SK-N-SH treated with all-trans-retinoic acid at 6 μM for 48 hours (cell line): ENCODE results near the gene EPN2.

Experiments
- ATAC-seq: fragments of 200-7000 bp; cut with Tn5 transposase; 3 replicates; pipeline ENCODE4 v1.9.1; 2020; ENCODE audit warnings: mild to moderate bottlenecking, moderate library complexity
- BACH2 ChIP-seq: fragments of 250-450 bp; sonication (Bioruptor Pico); IDR thresholded peaks from 2 replicates; pipeline ENCODE4 v1.9.0; 2021; ENCODE audit warnings: mild to moderate bottlenecking, borderline replicate concordance
- CREB5 ChIP-seq: fragments of 250-450 bp; sonication (Bioruptor Pico); IDR thresholded peaks from 2 replicates; pipeline ENCODE4 v1.5.1; 2020; ENCODE audit warnings: low read depth, mild to moderate bottlenecking, moderate library complexity
- CSRNP3 ChIP-seq: fragments of 250-450 bp; sonication (Bioruptor Pico); IDR thresholded peaks from 2 replicates; pipeline ENCODE4 v1.5.1; 2021; ENCODE audit warnings: mild to moderate bottlenecking, moderate library complexity
- GLIS3 ChIP-seq: fragments of 250-450 bp; sonication (Bioruptor Pico); IDR thresholded peaks from 2 replicates; pipeline ENCODE4 v1.5.0; 2020; ENCODE audit warnings: mild to moderate bottlenecking, moderate library complexity
- ISL1 ChIP-seq: fragments of 250-450 bp; sonication (Bioruptor Pico); IDR thresholded peaks from 2 replicates; pipeline ENCODE4 v2.1.2; 2022; ENCODE audit warnings: mild to moderate bottlenecking, moderate library complexity
- OSR1 ChIP-seq: fragments of 250-450 bp; sonication (Bioruptor Pico); IDR thresholded peaks from 2 replicates; pipeline ENCODE4 v1.8.0; 2022; ENCODE audit warnings: moderate library complexity, mild to moderate bottlenecking, inconsistent platforms
- PATZ1 ChIP-seq: fragments of 250-450 bp; sonication (Bioruptor Pico); IDR thresholded peaks from 2 replicates; pipeline ENCODE4 v1.8.0; 2020; ENCODE audit warnings: mild to moderate bottlenecking, moderate library complexity, borderline replicate concordance
- POU6F1 ChIP-seq: fragments of 250-450 bp; sonication (Bioruptor Pico); IDR thresholded peaks from 2 replicates; pipeline ENCODE4 v1.8.0; 2021; ENCODE audit warnings: low read depth, mild to moderate bottlenecking, moderate library complexity, borderline replicate concordance
- PPARA ChIP-seq: fragments of 250-450 bp; sonication (Bioruptor Pico); IDR thresholded peaks from 2 replicates; pipeline ENCODE4 v1.5.0; 2020; ENCODE audit warnings: mild to moderate bottlenecking, borderline replicate concordance
- RARB ChIP-seq: fragments of 250-450 bp; sonication (Bioruptor Pico); IDR thresholded peaks from 2 replicates; pipeline ENCODE4 v1.8.0; 2021; ENCODE audit warnings: mild to moderate bottlenecking, moderate library complexity
- SNAI2 ChIP-seq: fragments of 250-450 bp; sonication (Bioruptor Pico); IDR thresholded peaks from 2 replicates; pipeline ENCODE4 v1.5.0; 2020; ENCODE audit warnings: mild to moderate bottlenecking, moderate library complexity
- TSHZ2 ChIP-seq: fragments of 250-450 bp; sonication (Bioruptor Pico); IDR thresholded peaks from 2 replicates; pipeline ENCODE4 v1.5.0; 2020; ENCODE audit warnings: mild to moderate bottlenecking, moderate library complexity
- ZC3H10 ChIP-seq: fragments of 250-450 bp; sonication (Bioruptor Pico); IDR thresholded peaks from 2 replicates; pipeline ENCODE4 v1.5.1; 2021; ENCODE audit warnings: mild to moderate bottlenecking, moderate library complexity
- ZFP30 ChIP-seq: fragments of 450-650 bp; formaldehyde crosslinking; IDR thresholded peaks from 2 replicates; pipeline ENCODE4 v1.5.0; 2022; ENCODE audit warnings: mild to moderate bottlenecking, moderate library complexity
- ZNF565 ChIP-seq: fragments of 450-650 bp; formaldehyde crosslinking; conservative IDR thresholded peaks from 2 replicates; pipeline ENCODE4 v1.5.0; 2020; ENCODE audit warnings: low read depth, mild to moderate bottlenecking, moderate library complexity
- ZNF70 ChIP-seq: fragments of 450-650 bp; formaldehyde crosslinking; IDR thresholded peaks from 2 replicates; pipeline ENCODE4 v1.5.0; 2020; ENCODE audit warnings: mild to moderate bottlenecking, moderate library complexity
- ZNF8 ChIP-seq: fragments of 450-650 bp; formaldehyde crosslinking; IDR thresholded peaks from 2 replicates; pipeline ENCODE4 v1.5.0; 2020; ENCODE audit warnings: mild to moderate bottlenecking, moderate library complexity

EPN2 gene

GRCh38 chr17:19284005-19284959 lies 47.1 kb downstream of the EPN2 start:
- no peak for TF ChIP-seq TSHZ2
- no peak for TF ChIP-seq BACH2 (CRISPR knock-in tag)
- TF ChIP-seq PATZ1 (CRISPR knock-in tag): no peak
- no peak for TF ChIP-seq ZNF70
- TF ChIP-seq GLIS3 (CRISPR knock-in tag): no peak
- TF ChIP-seq RARB (CRISPR knock-in tag): no peak
- no peak for TF ChIP-seq CREB5 (CRISPR knock-in tag)
- no peak for TF ChIP-seq ZFP30 (CRISPR knock-in tag)
- TF ChIP-seq SNAI2 (CRISPR knock-in tag): no peak
- TF ChIP-seq ZNF565: no peak
- no peak for TF ChIP-seq POU6F1 (CRISPR knock-in tag)
- TF ChIP-seq CSRNP3 (CRISPR knock-in tag): no peak
- TF ChIP-seq ZC3H10 (CRISPR knock-in tag): no peak
- no peak for TF ChIP-seq PPARA
- no peak for ATAC-seq

- TF ChIP-seq ZNF8 (CRISPR knock-in tag) (no peak), OSR1 (no peak), ZC3H10 (CRISPR knock-in tag) (no peak), ISL1 (CRISPR knock-in tag) (no peak), CREB5 (CRISPR knock-in tag) (no peak), RARB (CRISPR knock-in tag) (no peak)
Observed at GRCh38 chr17:19285213-19285900, 48.2 kb downstream of the EPN2 start.

More at GRCh38 chr17:19285213-19285900, 48.2 kb downstream of the EPN2 start:
- no peak for ATAC-seq
